GM18526 (cell line): ENCODE results near the gene ABCC3.

Experiments
- POLR2A ChIP-seq: IDR thresholded peaks from 3 replicates; pipeline ENCODE4 v1.6.1; 2011; ENCODE audit not compliant: insufficient read length; ENCODE audit errors: extremely low read depth

The ABCC3 gene

DNA sequence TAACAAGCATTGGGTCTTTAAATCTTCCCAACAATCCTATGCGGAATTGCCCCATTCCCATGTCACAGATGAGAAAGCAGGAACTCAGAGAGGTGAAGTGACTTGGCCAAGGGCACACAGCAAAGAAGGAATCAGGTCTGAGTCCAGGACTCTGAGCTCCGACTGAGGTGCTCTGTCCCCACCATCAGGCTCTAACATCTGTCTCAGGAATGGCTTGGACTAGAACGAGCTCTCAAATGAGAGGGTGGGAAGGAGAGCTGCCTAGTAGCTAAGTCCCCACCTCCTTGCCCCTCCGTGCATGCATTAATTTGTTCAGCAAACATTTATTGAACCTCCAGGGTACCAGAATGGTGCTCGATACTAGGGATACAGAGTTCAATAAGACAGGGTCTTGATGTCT is 26.7 kb downstream of the ABCC3 start:
- no peak for TF ChIP-seq POLR2A

DNA sequence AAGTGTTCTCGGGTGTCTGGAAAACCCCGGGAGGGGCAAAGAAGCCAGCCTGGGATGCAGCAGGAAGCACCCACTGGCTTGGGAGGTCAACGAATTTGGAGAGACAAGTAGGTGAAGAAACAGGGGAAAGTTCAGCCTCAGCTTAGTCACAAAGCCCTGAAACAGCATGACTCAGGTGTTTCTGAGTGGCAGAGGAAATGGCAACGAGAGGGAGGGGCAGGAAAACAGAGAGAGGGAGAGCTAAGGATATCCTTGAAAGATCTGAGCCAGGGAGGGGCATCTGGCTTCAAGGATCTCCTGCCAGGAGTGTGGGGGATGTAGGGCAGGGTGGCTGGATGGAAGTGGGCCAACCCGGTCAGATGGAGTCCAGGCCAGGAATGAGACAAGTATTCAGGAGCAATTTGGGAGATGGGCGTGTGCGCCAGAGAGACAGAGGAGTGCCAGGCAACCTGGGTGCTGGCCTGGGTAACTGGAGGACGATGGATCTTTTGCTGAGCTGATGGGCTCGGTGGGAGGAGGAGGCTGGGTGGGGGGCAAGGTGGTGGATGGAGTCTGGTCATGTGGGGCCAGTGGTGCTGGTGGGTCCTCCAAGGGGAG is 27.2 kb downstream of the ABCC3 start:
- TF ChIP-seq POLR2A = no peak

DNA sequence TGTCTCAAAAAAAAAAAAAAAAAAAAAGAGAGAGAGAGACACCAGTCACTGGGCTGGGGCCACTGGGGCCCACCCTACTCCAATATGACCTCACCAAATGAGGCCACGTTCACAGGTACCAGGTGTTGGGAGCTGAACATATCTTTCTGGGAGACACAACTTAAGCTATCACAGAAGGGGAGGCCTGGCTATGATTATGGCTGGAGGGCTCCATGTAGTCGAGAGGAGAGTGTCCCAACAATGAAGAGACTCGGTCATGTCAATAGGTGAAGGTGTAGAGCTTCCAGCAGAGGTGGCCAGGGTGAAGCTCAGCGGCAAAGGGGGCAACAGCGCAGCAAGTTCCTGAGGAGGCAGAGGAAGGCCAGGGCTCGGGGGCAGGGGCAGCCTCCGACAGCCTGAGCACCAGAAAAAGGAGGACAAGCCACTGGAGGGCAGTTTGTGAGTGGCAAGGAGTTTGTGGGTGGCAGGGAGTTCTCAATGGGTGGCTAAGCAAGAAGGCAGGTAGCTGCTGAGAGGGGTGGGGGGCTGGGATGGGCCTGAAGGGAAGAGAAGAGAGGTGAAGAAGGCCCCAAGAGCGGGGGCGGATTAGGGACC is 28.0 kb downstream of the ABCC3 start:
- no peak for TF ChIP-seq POLR2A

DNA sequence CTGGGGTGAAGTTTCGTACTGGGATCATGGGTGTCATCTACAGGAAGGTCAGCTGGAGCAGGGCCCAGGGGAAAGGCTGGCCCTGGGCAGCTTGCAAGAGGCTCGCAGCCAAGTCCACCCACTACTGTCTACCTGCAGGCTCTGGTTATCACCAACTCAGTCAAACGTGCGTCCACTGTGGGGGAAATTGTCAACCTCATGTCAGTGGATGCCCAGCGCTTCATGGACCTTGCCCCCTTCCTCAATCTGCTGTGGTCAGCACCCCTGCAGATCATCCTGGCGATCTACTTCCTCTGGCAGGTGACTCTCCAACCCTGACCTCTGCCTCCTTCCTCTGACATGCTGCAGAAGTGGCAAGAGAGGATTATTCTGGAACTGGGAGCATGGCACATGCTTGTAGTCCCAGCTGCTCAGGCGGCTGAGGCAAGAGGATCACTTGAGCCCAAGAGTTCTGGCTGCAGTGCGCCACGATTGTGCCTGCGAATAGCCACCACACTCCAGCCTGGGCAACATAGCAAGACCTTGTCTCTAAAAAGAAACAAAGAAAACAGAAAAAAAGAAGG is 29.2 kb downstream of the ABCC3 start:
- TF ChIP-seq POLR2A = no peak

DNA sequence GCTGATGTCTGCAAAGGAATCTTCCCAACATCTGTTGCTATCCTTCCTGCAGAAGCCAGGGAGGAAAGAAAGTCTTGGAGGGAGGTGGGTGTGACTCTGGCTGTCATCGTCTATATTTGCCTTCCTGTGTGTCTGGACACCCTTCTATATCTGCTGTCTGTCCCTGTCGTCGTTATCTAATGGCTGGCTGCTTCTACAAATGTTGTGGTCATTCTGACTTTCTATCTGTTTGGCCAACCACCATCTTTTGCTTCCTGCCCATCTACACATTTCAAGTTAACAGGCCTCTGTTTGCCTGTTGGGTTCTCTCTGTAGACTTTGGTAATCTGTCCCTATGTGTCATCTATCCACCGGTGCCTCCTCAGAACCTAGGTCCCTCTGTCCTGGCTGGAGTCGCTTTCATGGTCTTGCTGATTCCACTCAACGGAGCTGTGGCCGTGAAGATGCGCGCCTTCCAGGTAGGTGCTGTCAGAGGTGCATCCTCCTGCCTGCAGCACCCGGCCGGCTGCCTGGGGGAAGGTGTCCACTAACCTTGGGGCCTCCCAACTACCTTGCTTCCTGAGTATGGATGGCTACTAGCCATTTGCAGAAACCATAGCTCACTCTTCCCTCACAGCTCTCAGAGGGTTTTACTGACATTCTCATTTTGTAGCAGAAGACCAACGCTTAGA is 30.2 kb downstream of the ABCC3 start:
- no peak for TF ChIP-seq POLR2A

DNA sequence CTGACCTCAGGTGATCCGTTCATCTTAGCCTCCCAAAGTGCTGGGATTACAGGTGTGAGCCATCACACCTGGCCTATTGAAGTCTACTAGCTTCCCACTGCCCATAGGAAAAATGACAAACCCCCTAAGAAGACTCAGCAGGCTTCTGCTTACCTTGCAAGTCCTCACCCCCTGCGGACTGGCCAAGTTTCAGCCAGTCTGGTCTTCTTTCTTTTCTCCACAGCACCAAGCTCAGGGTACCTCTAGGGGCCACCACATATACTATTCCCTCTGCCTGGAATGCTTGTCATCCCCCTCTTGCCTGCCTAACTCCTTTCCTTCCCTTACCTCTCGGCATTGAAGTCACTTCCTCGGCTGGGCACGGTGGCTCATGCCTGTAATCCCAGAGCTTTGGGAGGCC is 31.2 kb downstream of the ABCC3 start:
- no peak for TF ChIP-seq POLR2A

DNA sequence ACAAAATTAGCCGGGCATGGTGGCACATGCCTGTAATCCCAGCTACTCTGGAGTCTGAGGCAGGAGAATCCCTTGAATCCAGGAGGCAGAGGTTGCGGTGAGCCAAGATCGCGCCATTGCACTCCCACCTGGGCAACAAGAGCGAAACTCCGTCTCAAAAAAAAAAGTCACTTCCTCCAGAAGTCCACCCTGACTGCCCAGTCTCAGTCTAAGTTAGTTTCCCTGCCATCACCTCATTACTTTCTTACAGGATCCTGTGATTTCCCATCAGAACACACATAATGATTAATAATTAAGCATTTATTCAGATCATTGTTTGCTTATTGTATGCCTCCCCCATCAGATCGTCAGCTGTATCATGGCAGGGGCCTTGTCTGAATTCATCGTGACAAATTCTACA is 31.6 kb downstream of the ABCC3 start:
- TF ChIP-seq POLR2A = no peak

DNA sequence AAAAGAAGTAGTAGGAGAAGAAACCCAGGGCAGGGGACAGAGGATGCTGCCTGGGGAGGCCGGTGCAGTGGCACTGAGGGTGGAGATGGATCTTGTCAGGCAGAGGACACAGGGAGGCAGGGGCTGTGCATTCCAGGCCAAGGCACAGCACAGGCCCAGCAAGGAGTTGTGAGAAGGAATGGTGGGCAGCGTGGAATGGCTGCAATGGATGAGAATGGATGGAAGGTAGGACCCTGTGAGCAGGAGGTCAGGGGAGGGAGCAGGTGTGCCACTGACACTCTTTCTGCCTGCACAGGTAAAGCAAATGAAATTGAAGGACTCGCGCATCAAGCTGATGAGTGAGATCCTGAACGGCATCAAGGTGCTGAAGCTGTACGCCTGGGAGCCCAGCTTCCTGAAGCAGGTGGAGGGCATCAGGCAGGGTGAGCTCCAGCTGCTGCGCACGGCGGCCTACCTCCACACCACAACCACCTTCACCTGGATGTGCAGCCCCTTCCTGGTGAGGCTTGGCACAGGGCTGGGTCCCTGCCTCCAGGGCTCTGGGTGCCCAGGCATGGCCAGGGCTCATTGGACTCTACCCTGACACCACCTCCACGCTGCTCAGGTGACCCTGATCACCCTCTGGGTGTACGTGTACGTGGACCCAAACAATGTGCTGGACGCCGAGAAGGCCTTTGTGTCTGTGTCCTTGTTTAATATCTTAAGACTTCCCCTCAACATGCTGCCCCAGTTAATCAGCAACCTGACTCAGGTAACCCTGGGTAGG is 32.8 kb downstream of the ABCC3 start:
- TF ChIP-seq POLR2A = no peak

DNA sequence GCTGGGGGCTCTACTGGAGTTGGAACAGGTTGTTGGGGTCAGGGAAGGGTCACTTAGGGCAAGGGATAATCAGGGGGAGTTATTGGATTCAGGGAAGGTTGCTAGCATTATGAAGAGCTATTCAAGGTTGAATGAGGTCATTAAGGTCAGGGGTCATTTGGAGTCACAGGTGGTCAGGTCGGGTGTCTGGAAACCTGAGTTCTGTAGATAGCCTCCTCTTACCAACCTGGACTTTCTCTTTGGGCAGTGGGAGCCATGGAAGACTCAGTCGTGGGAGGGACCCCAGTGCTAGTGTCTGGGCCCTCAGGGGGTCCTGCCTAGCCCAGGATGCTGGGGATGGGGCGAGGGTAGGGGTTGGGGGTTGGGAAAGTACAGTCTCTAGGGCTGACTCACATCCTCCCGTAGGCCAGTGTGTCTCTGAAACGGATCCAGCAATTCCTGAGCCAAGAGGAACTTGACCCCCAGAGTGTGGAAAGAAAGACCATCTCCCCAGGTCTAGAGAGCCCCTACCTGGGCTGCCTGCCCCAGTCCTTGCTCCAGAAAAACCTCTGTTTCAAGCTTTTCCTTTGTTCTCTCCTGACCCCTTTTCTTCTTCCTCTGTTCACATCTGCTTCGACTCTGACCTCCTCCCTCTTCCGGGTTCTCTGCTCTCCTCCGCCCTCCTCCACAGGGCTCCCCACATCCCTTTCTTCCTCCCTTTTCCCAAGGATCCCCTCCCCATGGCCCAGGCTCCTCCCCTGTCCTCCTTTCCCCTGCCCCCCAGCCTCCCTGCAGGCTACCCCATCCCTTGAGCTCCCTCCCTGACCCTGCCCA is 33.5 kb downstream of the ABCC3 start:
- no peak for TF ChIP-seq POLR2A

DNA sequence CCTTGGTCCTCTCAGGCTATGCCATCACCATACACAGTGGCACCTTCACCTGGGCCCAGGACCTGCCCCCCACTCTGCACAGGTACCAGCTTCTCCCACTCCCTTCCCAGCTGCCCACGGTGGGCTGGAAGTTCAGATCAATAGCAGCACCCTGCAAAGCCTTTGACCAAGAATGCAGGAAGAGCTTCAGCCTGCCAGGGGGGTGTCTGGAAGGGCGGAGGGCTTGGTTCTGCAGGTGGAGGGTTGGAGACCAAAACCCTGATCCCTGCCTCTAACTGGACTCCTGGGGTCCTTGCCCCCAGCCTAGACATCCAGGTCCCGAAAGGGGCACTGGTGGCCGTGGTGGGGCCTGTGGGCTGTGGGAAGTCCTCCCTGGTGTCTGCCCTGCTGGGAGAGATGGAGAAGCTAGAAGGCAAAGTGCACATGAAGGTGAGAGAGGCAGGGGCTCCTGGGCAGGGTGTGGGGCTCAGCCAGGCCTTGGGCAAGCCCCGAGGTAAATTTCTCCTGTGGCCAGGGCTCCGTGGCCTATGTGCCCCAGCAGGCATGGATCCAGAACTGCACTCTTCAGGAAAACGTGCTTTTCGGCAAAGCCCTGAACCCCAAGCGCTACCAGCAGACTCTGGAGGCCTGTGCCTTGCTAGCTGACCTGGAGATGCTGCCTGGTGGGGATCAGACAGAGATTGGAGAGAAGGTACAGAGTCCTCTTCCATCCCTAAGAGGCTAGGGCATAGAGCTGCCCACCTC is 34.3 kb downstream of the ABCC3 start:
- TF ChIP-seq POLR2A = no peak

DNA sequence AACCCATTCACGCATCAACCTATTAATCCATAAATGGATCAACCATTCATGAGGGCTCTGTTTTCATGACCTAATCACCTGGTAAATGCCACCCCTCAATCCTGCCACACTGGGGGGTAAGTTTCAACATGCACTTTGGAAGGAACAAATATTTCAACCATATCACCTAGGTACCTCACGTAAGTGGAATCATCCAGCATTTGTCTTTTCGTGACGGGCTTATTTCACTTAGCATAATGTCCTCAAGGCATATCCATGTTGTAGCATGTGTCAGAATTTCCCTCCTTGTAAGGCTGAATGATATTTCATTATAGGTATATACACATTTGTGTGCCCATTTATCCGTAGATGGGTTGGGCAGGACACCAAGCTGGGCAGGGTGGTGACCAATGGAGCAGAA is 37.4 kb downstream of the ABCC3 start:
- no peak for TF ChIP-seq POLR2A

DNA sequence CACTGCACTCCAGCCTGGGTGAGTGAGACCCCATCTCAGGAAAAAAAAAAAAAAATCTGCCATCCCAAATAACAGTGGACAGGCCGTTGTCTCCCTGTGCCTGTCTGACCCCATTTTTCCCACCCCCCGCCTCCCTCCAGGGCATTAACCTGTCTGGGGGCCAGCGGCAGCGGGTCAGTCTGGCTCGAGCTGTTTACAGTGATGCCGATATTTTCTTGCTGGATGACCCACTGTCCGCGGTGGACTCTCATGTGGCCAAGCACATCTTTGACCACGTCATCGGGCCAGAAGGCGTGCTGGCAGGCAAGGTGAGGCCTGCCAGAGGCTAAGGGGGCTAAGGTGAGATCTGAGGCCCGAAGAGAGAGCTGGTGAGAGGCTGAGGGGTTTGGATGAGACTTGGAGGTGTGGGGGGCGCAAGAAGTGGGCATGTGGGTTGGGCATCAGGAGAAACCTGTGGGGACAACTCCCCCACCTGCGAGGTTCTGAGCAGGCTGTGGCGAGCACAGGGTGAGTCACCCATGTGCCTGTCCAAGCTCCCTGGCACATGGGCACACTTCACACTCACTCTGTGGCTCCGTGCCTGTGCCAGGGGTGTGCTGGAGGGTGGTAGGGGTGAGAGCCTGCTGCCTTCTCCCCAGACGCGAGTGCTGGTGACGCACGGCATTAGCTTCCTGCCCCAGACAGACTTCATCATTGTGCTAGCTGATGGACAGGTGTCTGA is 38.3 kb downstream of the ABCC3 start:
- TF ChIP-seq POLR2A = no peak

DNA sequence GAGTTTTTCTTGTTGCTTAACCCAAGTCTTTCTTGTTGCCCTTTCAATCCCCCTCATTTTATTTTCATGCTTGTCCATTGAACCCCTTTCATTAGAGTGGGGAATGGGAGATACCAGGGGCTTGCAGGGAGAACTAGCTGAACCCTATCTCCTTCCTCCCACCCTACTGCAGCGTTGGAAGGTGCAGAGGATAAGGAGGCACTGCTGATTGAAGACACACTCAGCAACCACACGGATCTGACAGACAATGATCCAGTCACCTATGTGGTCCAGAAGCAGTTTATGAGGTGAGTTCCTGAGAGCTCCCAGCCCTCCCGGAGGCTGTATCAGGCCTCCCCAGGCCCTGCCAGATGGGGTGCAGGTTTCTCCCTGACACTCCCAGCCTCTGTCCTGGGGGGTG is 40.5 kb downstream of the ABCC3 start:
- TF ChIP-seq POLR2A = no peak

DNA sequence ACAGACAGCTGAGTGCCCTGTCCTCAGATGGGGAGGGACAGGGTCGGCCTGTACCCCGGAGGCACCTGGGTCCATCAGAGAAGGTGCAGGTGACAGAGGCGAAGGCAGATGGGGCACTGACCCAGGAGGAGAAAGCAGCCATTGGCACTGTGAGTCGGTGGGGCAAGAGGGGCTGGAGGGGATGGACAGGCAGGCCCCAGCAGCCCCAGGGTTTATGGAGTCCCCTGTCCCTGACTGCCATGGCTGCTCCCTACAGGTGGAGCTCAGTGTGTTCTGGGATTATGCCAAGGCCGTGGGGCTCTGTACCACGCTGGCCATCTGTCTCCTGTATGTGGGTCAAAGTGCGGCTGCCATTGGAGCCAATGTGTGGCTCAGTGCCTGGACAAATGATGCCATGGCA is 40.9 kb downstream of the ABCC3 start:
- TF ChIP-seq POLR2A = no peak
